Kidney (tissue), 14 donors: ENCODE measurements around the gene FHOD3. TPM values are rescaled to one million over a fixed set of nuclear protein-coding genes. Genes with fewer than 3 reads are reported as not detected.

ENCODE experiments used
- DNase-seq, 5 donors: peaks; one replicate each; pipeline ENCODE4 v3.0.0-alpha.2; 2013 to 2020
- FAIRE-seq: peaks from 2 replicates; lab custom pipeline; 2012; peaks lifted over from hg19 to GRCh38; lab: Jason Lieb, UNC
- H3K27ac ChIP-seq, 2 donors: one replicate each; pipeline ENCODE4 v1.7.0; 2013; ENCODE audit warnings: low read depth in 2 of 2, low read length in 2 of 2, inconsistent platforms in 1 of 2
- H3K27me3 ChIP-seq: one replicate; pipeline ENCODE4 v1.7.1; 2013; ENCODE audit warnings: low read length, inconsistent platforms; ENCODE audit not compliant: control insufficient read depth, insufficient read depth
- H3K36me3 ChIP-seq, 3 donors: one replicate each; pipeline versions ENCODE4 v1.7.0 to v1.7.1; 2013; ENCODE audit warnings: low read length in 3 of 3, control low read depth in 1 of 3, inconsistent platforms in 1 of 3; ENCODE audit not compliant: insufficient read depth in 3 of 3, control insufficient read depth in 2 of 3
- H3K4me1 ChIP-seq, 3 donors: one replicate each; pipeline versions ENCODE4 v1.7.0 to v1.7.1; 2013; ENCODE audit warnings: low read length in 3 of 3, inconsistent platforms in 1 of 3, low read depth in 1 of 3; ENCODE audit not compliant: control insufficient read depth in 2 of 3, insufficient read depth in 2 of 3
- H3K4me3 ChIP-seq, 3 donors: one replicate each; pipeline versions ENCODE4 v1.7.0 to v1.8.1; 2013; ENCODE audit warnings: low read length in 3 of 3, control low read depth in 1 of 3, inconsistent platforms in 1 of 3
- H3K9ac ChIP-seq, 3 donors: one replicate each; pipeline versions ENCODE4 v1.7.0 to v1.7.1; 2013; ENCODE audit warnings: low read length in 3 of 3, control low read depth in 1 of 3, inconsistent platforms in 1 of 3
- H3K9me3 ChIP-seq, 3 donors: one replicate each; pipeline versions ENCODE4 v1.7.0 to v1.7.1; 2013; ENCODE audit warnings: low read length in 3 of 3, control low read depth in 1 of 3, inconsistent platforms in 1 of 3; ENCODE audit not compliant: control insufficient read depth in 2 of 3, insufficient read depth in 1 of 3
- CTCF ChIP-seq: IDR thresholded peaks from 3 replicates; pipeline ENCODE4 v1.5.1; 2012; ENCODE audit warnings: mild to moderate bottlenecking, moderate library complexity, borderline replicate concordance; ENCODE audit not compliant: insufficient read depth; ENCODE audit errors: extremely low read depth
- intact Hi-C: fragments of 100-400 bp; cut with DNase I; formaldehyde crosslinking; loops from one replicate; pipeline ENCODE4 v1.11.1; 2022
- polyA plus RNA-seq: library from polyadenylated mRNA; stranded (reverse); fragments of 350-450 nt; fragmentation: Illumina TruSeq; extraction: RNeasy Lipid Tissue Mini Kit (QIAGEN cat#74804); gene quantifications from one replicate; pipeline ENCODE4 v1.2.3, GENCODE V29; 2014; ENCODE audit warnings: low read depth, low replicate concordance; ENCODE audit not compliant: insufficient read depth
- total RNA-seq: library from RNA; stranded (reverse); fragmentation: NEBNext Ultra II Directional; extraction: Animal tissue kit (Norgen Biotek cat#: 25700); gene quantifications from one replicate; pipeline ENCODE4 v1.2.1, GENCODE V29; 2021
- donor health status: control.
- donor health status: control.
- donor health status: control.
- donor health status: control.
- donor health status: control.
- donor health status: DM: yes; HTN: yes; CAD: no.
- donor health status: Normal renal cell carcinoma (clear cell type).

The FHOD3 gene
- total and polyA plus RNA-seq, 2 donors from 2014 or later: 21.5 to 28.0 TPM

DNA sequence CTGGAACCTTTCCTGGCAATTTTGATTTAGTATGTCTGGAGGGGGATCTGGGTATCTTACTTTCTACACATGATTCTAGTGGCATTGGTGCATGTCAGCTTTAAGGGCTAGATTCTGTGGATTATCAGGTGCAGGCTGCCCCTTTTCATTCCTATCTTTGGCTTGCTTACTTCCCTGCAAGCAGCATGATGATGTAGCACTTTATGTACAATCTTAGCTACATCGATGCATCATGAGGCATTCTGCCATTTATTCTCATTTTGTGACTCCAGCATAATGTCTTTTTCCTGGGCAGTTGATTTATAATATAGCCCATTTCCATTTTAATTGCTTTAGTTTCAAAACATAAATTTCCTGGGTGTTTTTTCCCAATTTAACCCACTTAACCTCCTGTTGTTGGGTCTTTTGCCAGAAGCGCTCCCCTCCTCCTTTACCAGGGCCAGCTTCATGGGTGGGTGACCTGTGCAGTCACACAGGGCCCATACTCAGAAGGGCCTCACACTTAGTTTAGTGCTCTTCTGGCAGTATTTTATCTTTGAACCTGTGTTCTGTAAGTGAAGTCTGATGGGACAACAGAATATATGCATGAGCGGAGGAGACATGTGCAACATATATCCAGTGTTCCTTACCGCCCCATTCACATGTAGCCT lies 495.2 kb downstream of the FHOD3 start:
- intact Hi-C loops: no loop called here
- TF ChIP-seq CTCF: no peak
- FAIRE-seq (no peak), DNase-seq (no peak)
- Histone ChIP-seq H3K4me1 (no peaks in the 10 kb centered on the region), H3K27ac (no peak overlapping the region), H3K9ac (no peak overlapping the region), H3K27me3 (no peaks in the 10 kb centered on the region), H3K9me3 (no peaks in the 10 kb centered on the region), H3K36me3 (peaks cover 5 to 10% (median 10%) of the 10 kb centered on the region in 3 donors), H3K4me3 (no peak overlapping the region)

DNA sequence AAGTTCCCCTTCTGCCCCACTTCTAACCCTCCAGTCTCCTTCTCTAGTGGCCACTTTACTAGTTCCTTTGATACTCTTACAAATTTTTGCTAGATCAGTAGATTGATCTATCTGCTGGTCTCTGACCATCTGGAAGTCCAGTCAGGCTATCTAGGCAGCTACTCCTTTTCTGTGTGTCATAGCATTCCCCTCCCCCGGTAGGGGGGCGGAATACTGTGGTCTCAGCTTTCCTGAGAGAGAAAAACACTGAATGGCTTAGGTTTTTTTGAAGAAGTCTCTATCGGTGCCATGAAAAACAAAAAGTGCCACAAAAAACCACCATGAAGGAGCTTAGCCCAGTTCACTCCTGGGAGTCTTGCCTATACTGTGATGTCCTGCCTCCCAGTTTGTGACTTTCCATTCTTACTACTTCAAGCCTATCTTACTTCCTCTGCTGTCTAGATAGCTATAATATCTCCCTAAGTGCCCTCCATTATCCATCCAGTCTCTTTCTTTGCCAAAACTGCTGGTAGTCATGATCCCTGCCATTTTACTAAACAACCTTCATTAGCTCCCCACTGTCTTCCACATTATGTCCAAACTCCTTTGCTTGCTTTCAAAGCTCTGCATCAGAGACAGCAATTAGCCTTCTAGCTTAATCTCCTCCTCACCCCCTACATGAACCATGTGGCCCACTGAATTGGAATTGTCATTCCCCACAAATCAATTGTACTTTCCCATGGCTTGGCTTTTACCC lies 501.4 kb downstream of the FHOD3 start:
- intact Hi-C loops: no loop called here
- no peaks in the 10 kb centered on the region for H3K4me1 ChIP-seq
- no peak overlapping the region for H3K4me3 ChIP-seq
- FAIRE-seq (no peak), DNase-seq (no peak)
- no peak overlapping the region for H3K9ac ChIP-seq
- H3K36me3 ChIP-seq: peaks cover 2 to 25% (median 15%) of the 10 kb centered on the region in 3 donors
- H3K27ac ChIP-seq: no peak overlapping the region
- no peaks in the 10 kb centered on the region for H3K9me3 ChIP-seq
- TF ChIP-seq CTCF: no peak
- H3K27me3 ChIP-seq: no peaks in the 10 kb centered on the region

DNA sequence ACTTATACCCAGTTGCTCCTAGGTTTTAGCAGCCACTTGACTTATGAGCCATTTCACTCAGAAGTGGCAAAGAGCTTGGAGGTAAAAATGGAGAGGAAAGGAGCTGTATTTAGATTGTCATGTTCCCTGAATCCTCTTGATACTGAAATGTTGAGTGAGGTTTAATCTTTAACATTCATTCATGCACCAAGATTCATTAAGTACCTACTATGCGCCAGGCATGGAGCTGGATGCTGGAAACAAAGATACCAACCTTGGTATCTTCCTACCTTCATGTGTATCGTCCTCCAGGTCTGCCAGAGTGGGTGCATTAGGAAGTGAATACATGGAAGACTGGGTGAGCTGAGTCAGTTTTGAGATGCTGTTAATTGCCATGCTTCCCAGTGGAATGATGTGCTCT lies 507.6 kb downstream of the FHOD3 start:
- peaks cover 4 to 27% (median 7%) of the 10 kb centered on the region in 3 donors for H3K36me3 ChIP-seq
- intact Hi-C loops: no loop called here
- no peak for FAIRE-seq

More for the DNA sequence above, 507.6 kb downstream of the FHOD3 start:
- H3K9me3 ChIP-seq: no peaks in the 10 kb centered on the region
- no peak overlapping the region for H3K27ac ChIP-seq
- H3K4me1 ChIP-seq: no peaks in the 10 kb centered on the region
- H3K4me3 ChIP-seq: no peak overlapping the region
- no peaks in the 10 kb centered on the region for H3K27me3 ChIP-seq
- H3K9ac ChIP-seq: no peak overlapping the region
- no peak for DNase-seq
- no peak for TF ChIP-seq CTCF
